ENCODE results near the gene MEGF11.

The MEGF11 gene

DNA sequence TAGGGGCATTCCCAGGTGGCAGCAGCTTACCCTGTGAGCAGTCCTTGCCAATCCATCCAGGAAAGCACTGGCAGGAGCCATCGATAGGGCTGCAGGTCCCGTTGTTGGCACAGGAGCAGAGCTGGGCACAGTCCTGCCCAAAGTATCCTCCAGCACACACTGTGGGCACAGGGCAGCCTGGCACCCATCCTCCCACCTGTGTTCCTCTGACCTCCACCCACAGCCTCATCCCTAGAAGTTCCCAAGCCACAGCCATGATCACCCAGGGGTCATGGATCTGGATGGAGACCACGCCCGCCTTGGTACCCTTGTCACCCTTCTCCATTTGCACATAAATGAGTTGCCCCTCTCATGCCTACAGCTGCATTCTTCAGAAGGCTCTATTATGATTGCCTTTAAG, 335.6 kb downstream of the MEGF11 start:
- DNase-seq (ENCODE audit: low read depth), result no peak

DNA sequence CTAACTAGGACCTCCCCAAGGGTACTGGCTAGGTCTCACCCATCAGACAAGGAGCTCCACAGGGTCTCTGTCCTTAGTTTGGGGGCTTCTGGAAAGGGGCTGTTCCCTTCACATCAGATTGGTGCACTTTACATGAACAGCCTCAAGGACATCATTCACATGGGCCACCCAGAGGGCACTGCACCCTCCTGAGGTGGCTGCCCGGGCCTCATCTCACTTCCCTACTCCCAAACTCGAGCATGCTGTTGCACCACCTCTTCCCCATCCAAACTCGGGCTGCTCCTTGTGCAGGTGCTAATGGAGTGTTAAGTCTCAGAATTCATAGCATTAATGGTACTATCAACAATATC, 336.2 kb downstream of the MEGF11 start:
- no peak for DNase-seq (ENCODE audit: low read depth)

DNA sequence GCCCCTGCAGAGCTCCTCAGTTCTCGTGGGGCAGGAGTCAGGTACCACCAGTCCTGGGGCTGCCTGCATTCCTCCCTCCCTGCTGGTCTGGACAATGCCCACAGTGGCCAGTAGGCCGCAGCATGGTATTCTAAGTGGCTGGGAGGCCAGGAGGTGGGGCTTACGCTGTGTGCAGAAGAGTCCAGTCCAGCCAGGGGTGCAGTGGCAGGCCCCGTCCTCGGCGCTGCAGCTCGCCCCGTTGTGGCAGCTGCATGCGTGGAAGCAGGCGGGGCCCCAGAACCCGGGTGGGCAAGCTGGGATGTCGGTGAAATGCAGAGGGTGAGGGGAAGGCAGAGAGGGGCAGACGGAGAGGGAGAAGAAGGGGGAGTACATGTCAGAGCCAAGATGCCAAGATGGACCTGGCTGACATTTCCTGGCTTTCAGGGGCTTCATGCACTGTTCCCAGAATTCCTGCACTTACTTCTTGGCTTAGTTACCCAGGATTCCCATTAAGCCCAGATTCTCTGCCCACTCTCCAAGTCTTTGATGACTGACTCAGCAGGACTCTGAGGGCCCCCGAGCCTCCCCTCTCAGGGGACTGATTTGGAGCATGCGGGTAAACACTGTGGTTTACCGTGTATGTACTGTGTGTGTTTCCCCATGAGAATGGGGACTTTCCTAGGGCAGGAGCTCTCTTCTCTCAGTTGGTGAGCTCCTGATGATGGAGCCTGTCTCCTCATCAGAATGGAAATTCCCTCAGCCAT, 336.7 kb downstream of the MEGF11 start:
- DNase-seq (ENCODE audit: low read depth), result no peak

DNA sequence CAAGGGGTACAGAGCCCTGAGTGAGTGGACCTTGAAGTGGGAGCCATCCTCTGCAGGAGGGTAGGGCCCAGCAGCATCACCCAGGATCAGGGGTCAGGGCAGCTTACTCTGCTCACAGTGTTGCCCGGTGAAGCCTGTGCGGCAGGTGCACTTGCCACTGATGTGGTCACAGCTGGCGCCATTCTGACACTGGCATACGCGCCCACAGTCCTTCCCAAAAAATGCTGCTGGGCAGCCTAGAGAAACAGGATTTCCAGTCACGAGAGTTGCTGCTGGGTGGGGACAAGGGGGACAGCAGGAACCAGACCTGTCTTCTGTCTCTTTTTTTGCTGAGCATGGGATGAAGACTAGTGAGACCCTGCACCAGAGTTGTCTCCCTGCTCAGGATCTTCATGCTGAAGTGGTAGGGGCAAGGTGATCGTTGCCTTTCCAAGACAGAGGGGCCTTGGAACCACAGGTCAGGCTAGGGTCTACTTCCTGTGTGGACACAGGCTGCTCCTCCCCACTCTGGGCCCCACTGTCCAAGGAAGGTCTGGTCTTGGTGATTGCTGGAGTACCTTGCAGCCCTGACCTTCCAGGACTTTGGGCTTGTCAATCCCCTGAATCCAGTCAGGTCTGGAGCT, 337.4 kb downstream of the MEGF11 start:
- DNase-seq (ENCODE audit: low read depth), result no peak

DNA sequence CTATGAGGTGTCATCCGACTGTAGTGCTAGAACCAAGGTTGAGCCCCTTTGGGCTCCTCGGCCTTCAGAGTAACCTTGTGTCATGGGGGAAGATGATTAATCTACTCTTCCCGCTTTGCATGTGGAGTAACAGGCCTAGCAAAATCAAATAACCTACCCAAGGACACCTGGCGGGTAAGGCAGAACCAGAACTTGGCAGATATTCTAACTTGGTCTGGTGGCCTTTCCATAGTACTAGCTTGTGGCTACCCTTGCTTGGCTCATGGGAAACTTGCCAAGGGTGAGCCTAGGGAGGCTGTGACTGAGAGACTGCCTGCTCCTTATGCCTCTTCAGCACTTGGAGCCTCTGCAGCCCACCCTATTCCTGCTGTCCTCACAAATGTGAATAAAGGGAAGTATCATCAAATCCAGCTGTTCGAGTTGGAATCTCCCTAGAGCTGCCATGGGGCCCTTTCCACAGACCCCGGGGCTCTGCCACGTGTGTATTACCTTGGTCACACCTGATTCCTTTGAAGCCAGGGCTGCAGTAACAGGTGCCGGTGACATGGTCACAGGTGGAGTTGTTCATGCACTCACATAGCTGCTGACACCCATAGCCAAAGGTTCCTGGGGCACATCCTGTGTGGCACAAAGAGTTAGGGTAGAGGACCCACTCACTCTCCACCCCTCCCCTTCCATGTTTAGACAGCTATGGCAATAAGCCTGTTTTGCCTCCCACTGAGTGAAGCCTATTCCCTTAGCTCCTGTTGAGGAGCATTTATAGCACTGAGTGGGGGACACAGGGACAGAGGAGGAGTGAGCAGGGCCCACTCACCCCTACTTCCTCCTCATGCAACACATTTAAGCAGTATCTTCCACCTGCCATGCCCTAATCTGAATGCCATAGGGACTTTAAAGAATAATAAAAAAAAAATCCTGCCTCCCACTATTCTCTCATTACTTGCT, 338.3 kb downstream of the MEGF11 start:
- no peak for DNase-seq (ENCODE audit: low read depth)

DNA sequence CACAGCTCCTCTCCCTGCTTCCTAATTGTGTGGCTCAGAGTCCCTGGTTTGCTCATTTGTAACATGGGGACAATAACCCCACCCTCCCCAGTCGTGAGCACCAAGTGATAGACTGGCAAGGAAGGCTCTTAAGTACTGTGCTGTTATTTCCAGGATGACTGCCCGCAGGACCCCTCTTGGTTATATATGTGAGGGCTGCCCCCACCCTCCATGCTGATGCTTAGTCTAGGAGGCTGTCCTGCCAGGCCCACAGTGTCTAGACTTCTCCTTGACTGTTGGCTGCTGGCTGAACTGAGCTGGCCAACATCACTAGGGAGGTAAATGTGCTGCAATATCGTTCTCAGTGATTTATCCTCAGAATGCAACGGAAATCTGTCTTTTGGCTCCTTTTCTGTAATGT, 339.2 kb downstream of the MEGF11 start:
- DNase-seq (ENCODE audit: low read depth), result no peak

DNA sequence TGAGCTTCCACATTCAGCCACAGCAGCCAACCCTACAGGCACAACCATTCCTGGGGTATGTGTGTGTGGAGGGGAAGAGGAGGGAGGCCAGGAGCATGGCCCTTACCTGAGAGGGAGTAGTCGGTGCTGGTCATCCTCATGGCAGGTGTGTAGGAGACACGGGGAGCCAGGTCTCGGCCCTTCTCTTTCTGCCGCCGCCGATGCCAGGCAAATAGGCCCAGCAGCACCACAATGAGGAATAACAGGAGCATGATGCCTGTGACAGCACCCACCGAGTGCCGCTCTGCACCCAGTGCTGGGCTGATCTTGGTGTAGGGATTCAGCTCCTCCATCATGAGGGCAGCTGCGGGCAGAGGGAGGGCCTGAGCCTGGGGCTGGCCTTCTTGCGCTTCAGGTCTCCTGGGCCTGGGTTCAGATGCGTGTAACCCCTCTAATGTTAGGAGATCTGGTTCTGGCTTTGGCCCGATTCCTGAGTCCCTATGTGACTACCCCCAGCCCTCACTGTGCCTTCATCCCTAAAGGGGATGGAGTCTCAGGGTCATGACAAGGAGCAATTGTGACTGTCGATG, 339.8 kb downstream of the MEGF11 start:
- DNase-seq (ENCODE audit: low read depth), result no peak

DNA sequence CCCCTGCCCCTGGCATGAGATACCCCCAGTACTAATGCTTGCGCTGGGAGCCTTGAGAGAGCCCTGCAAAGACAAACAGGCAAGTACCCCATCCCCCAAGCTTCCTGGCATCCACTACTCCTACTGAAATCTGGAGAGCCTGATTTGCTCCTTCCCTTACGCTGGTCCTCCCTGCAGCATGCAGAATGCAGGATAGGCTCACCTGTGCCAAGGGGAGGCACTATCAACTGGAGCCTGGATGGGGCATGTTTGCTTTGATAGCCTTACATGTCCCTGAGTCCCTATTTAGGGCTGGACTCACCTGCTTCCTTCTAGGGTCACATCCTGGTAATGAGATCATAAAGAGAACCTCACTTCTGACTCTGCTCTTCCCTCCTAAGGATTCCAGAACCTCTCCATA, 341.3 kb downstream of the MEGF11 start:
- DNase-seq (ENCODE audit: low read depth), result no peak

DNA sequence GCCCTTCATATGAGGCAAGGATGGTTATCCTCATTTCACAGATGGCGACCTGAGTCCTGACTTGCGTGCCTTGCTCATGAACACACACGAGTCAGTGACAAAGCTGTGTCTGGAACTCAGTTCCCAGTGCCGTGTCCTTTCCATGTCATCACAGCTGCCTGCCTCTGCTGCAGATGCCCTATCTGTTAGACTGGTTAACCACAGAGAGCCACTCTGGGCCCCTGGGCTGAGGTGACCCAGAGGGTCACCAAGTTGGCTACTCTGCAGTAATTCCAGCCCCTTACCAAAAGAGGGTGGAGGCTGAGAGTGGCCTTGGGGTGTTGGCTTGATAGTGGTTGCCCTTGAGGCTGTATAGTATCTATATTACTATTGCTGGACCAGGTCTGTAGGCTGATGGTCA, 343.2 kb downstream of the MEGF11 start:
- DNase-seq (ENCODE audit: low read depth), result no peak

DNA sequence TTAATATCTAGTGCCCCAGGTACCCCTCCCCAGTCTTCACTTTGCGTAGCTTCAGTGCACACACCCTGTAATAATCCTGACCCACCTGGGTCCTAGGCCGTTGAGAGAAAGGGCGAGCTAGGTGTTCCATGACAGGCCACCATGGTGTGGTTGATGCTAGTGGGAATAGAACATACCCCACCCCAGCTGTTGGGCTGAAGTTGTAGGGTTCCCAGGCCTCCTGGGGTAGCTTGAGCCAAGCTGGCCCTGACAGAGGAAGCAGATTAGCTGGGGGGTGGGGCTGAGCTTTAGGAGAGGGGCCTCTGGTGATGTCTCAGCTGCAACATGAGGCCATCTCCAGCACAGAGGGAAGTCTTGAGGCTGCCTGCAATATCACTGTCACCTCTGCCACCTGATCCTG, 343.7 kb downstream of the MEGF11 start:
- no peak for DNase-seq (ENCODE audit: low read depth)

DNA sequence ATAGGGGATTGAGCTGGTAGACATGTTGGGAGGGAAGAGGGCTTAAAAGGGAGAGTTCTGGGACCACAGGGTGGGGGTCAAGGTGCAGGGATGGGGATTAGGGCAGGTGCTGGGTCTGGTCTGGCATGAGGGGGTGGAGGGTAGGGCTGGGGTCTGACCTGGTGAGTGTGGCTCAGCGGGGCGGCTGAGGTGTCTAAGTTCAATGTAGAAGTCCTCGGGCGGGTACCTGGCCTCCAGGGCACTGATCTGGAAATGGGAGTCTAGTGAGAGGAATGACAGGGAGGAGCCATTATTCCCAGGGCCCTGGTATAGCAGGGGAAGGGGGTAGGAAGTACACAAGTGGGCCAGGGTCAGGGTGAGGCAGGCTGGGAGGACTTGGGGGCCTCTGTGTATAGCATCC, 344.7 kb downstream of the MEGF11 start:
- no peak for DNase-seq (ENCODE audit: low read depth)

DNA sequence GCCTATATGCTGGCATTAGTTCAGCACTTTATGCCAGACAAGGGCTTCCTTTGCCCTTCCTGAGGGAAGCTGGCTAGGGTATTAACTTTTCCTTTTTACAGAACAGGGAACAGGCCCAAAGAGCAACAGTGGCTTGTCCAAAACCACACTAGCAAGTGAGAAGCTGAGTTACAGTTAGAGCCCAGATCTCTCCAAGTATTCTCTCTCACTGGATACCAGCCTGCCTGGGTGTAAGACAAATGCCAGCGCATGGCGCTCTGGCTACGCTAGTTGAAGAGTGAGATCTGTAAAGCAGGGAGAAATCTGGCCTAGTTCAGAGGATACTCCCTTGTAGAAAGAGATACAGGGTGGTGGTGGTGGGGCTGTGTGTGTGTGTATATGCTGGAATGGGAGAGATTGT, 345.9 kb downstream of the MEGF11 start:
- no peak for DNase-seq (ENCODE audit: low read depth)

DNA sequence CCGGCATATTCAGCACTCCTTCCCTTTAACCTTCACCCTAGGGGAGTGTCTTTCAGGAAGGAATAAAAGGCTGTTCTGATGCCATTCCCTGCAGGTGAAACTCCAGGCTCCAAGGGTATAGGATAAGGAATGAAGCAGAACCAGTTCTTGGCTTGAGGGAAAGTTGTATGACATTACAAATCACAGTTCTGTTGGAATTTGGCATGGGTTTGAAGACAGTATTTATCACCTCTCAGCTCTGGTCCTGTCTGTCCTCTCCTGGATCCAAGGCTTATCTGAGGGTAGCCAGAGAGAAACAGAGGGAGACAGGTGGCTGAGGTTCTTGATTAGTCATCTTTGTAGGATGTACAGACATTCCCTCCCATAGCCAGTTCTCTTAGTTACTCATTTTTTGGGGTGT, 347.2 kb downstream of the MEGF11 start:
- no peak for DNase-seq (ENCODE audit: low read depth)

DNA sequence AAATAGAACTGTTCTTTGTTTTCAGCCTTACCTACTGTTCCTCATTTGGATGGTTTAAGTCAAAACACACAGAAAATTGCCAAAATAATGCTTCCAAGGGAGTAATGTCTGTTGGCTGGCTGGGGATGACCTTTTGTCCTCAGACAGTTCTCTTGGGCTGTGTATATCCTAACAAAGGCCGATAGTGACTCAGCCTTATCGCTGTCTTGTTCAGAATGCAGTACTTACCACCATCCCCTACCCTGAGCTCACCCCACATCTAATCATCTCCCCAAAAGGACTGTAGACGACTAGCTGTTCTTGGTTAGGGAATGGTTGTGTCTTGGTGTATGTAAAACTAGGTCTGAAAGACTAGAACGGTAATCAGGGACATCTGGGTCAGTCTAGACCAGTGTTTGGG, 349.2 kb downstream of the MEGF11 start:
- DNase-seq (ENCODE audit: low read depth), result no peak

DNA sequence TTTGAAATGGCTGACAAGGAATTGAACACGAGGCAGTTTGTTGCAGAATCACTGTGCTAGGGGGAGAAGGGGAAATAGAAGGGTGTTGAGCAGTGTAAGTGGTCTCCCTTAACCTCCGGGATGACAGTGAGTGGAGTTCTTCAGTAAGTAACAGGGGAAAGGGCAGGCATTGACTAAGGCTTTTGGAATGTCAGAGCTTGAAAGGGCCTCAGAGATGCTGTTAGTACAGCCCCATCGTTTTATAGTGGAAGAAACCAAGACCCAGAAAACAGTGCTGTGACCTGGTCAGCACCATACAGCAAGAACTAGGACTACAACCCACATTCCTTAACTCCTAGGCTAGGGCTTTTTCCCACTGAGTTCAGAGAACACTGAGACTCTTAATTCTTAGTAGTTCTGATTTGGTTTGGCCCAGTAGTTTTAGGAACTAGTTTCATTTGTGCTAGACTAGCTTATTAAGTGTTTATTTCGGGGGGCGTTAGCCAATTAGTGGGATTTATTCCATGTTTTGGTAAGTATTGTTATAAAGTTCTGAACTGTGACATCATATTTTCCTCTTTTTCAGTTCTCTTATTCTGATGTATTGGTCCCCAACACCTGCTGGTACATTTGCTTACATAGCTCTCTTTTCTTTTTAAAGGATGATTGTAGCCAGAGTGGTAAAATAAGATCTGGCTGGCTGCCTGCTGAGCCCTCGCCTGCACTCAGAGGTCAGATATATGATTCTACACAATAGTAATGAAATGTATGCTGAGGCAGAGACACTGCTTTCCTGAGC, 350.1 kb downstream of the MEGF11 start:
- DNase-seq (ENCODE audit: low read depth), result peak; percentile 36

DNA sequence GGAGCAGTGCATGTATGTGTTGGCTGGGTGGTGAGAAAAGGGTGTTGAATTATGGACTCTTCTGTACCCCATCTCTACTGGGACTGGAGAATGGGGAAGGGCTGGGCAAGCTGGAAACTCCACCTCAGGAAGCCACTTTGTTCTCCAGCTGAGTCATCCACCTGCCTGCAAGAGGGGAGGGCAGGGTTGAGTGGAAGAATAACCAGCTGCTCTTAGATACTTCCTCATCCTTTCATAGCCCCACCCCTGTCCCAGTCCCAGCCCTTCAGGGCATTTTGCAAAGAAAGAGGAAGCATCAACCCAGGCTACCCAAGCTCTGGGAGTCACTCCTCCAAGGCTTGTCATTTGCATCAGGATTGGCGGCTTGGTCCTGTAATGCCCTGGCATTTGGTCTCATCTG, 351.2 kb downstream of the MEGF11 start:
- no peak for DNase-seq (ENCODE audit: low read depth)

DNA sequence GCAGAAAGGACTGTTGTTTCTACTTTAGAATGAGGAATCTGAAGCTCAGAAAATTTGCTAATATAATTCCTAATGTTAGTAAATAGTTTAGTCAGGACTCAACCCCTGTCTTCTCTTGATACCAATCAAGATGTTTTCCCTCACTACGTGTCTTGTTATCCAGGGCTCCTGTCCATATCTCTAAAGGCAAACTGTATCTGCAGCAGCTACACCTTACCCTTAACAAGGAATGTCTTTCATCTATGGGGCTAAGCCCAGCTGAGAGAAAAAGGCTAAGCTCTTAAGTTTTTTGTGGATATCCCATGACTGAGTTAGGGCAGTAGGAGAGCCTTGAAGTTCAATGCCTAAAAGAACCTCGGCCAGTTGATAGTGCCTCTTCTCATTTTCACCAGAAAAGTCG, 351.7 kb downstream of the MEGF11 start:
- DNase-seq (ENCODE audit: low read depth), result no peak

DNA sequence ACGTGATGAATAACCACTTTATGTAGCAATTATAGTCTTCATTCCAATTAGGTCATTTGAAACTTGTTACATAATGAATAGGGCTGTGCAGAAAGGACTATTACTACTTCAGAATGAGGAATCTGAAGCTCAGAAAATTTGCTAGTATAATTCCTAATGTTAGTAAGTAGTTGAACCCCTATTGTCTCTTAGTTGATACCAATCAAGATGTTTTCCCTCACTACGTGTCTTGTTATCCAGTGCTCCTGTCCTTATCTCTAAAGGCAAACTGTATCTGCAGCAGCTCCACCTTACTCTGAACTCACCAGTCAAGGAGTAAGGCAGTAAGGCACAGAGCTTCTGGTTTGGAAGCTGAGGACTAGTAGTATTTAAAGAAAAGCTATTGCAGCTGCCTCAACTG, 352.2 kb downstream of the MEGF11 start:
- DNase-seq (ENCODE audit: low read depth), result no peak

DNA sequence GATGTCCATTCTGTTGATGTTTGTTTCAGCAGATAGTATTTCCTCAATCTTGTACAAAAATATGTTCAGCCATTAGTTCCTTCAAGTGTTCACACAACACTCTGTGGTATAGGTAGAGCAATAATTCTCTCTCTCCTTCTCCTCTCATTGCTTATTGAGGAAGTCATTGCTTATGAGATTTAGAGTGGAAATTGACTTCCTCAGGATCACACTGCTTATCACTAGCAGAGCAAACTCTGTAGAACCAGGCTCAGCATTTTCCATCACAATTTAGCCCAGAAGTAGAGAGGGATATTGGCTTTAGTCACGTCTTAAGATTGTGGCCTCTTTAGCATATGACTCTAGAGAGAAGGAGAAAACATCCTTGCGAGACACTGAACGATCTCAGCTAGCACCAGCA, 353.1 kb downstream of the MEGF11 start:
- no peak for DNase-seq (ENCODE audit: low read depth)

DNA sequence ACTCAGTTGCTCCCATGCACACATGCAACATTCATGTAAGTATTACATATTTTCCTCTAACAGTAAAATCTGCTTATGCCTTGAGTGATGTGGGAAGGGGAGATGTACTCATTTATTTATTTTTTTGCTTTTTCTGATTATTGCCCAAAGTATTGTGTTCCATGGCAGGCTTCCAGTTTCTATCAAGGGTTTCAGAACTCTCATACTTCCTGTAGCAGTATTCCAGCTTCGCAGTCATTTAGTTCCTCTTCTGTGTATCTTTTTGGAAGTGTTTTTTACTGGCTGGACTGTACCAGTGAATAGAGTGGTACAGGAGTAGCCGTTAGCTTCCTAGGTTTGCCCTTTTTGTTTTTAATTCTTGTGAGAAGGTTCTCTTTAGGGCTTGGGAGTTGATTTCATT, 357.3 kb downstream of the MEGF11 start:
- DNase-seq (ENCODE audit: low read depth), result no peak

DNA sequence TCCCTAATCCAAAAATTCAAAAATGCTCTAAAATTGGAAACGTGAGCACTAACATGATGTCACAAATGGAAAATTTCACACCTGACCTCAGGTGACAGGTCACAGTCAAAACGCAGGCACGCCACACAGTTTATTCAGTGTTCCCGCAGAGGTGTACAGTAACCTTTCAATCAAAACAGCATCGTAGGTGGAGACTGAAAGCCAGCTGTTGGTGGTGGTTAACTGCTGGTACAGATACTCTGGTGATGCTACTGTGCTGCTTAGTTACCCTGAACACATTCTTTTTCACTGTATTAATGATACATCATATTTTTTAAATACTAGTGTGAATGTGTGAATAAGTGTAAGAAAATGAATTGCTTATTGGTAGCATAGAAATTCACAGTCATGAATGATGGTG, 360.5 kb downstream of the MEGF11 start:
- no peak for DNase-seq (ENCODE audit: low read depth)

DNA sequence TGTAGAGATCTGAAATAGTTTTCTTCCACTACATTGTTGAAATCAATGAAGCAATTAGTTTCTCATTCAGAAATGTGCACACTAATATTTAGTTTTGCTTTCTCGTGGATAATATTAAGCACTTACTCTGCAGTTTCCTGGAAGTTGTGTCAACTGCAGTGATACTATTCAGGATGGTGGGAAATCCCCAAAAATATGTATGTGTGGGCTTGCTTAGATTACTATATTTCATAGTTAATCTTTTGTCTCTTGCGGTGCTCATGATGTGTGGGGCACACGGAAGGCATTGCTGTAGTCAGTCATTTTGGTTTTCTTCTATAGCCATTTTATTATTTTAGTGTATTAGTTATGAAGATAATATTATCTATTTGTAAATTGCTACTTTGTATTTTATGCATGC, 364.6 kb downstream of the MEGF11 start:
- no peak for DNase-seq (ENCODE audit: low read depth)
